T47D (cell line): ENCODE data around the gene MLLT3.
A peak's percentile ranks its signal among the peaks of the same experiment; 100 is the strongest.

Source experiments
- DNase-seq, 2 experiments: peaks; one replicate each; pipeline versions ENCODE4 v3.0.0 to v3.0.0-alpha.2; 2011 to 2012; ENCODE audit warnings: low read depth in 1 of 2, low spot score in 1 of 2
- JUND ChIP-seq: IDR thresholded peaks from 2 replicates; pipeline ENCODE4 v1.6.1; 2012; ENCODE audit warnings: low read depth
- in situ Hi-C: cut with HindIII; loops from 2 replicates; pipeline ENCODE4 v1.10.0; 2016; ENCODE audit warnings: low sequenced_read_pairs, low pct_unique_long_range_greater_than_20kb

Gene MLLT3

GRCh38 chr9:20297646-20298084, 324.6 kb downstream of the MLLT3 start:
- no peak for DNase-seq
- TF ChIP-seq JUND, result no peak
- in situ Hi-C loops, result no loop called here

GRCh38 chr9:20295555-20295954, 326.7 kb downstream of the MLLT3 start:
- in situ Hi-C loops, result no loop called here
- no peak for TF ChIP-seq JUND
- DNase-seq, result no peak

- no peak for TF ChIP-seq JUND
- DNase-seq, result no peak
- in situ Hi-C loops, result no loop called here
Observed at GRCh38 chr9:20294046-20294750, 328.1 kb downstream of the MLLT3 start.

- in situ Hi-C loops, result no loop called here
- no peak for TF ChIP-seq JUND
- peak in 1 of 2 experiments; percentile 45 for DNase-seq
Observed at GRCh38 chr9:20292002-20292401, 330.3 kb downstream of the MLLT3 start.
